B cell (primary cell): ENCODE measurements around the gene CYTH3.

Source experiments
- CTCF ChIP-seq: fragments of 200-600 bp; IDR thresholded peaks from one replicate; pipeline ENCODE4 v1.8.0; 2022; ENCODE audit warnings: antibody characterized with exemption, mild to moderate bottlenecking
- EZH2 ChIP-seq: IDR thresholded peaks from 2 replicates; pipeline ENCODE4 v1.6.1; 2012; ENCODE audit warnings: borderline replicate concordance, low read depth, mild to moderate bottlenecking, moderate library complexity, low read length; ENCODE audit not compliant: insufficient read depth, poor library complexity, severe bottlenecking

- no peak for TF ChIP-seq CTCF
- TF ChIP-seq EZH2: no peak
Observed at GRCh38 chr7:6180344-6180725, 92.1 kb downstream of the CYTH3 start.
